Stimulated activated CD4-positive, alpha-beta T cell treated with anti-CD3 and anti-CD28 coated beads, Interleukin-4, amount 100 ng/mL, for 1 hour (primary cell): ENCODE data around the gene BRPF3.
"Not testable (repeated sequence)": the region's sequence is repeated elsewhere in the genome, so short reads cannot be mapped to it uniquely, and the experiment has no call there.

Source experiments
- DNase-seq: peaks from one replicate; pipeline ENCODE4 v3.0.0-alpha.2; 2020

Gene BRPF3

GRCh38 chr6:36200998-36201596, 4.6 kb downstream of the BRPF3 start:
- no peak for DNase-seq

- no peak for DNase-seq
These were observed 5.1 kb downstream of the BRPF3 start for GRCh38 chr6:36201612-36202011.

GRCh38 chr6:36202101-36202500, 5.6 kb downstream of the BRPF3 start:
- DNase-seq, result no peak

GRCh38 chr6:36204068-36204753, 7.7 kb downstream of the BRPF3 start:
- no peak for DNase-seq

- DNase-seq, result no peak
These were observed 10.6 kb downstream of the BRPF3 start for GRCh38 chr6:36207155-36207554.

- no peak for DNase-seq
These were observed 13.1 kb downstream of the BRPF3 start for GRCh38 chr6:36209606-36210005.

GRCh38 chr6:36210182-36210581, 13.6 kb downstream of the BRPF3 start:
- DNase-seq, result no peak

GRCh38 chr6:36210886-36211595, 14.5 kb downstream of the BRPF3 start:
- no peak for DNase-seq

GRCh38 chr6:36216559-36216958, 20.0 kb downstream of the BRPF3 start:
- DNase-seq, result no peak

GRCh38 chr6:36217188-36217587, 20.6 kb downstream of the BRPF3 start:
- DNase-seq, result no peak

GRCh38 chr6:36217946-36218345, 21.4 kb downstream of the BRPF3 start:
- no peak for DNase-seq

- not testable (repeated sequence) for DNase-seq
These were observed 22.0 kb downstream of the BRPF3 start for GRCh38 chr6:36218516-36218915.

GRCh38 chr6:36219081-36219480, 22.5 kb downstream of the BRPF3 start:
- no peak for DNase-seq

GRCh38 chr6:36220226-36220625, 23.7 kb downstream of the BRPF3 start:
- no peak for DNase-seq

GRCh38 chr6:36221674-36222073, 25.1 kb downstream of the BRPF3 start:
- DNase-seq, result no peak

- DNase-seq, result no peak
These were observed 26.4 kb downstream of the BRPF3 start for GRCh38 chr6:36222924-36223323.

- no peak for DNase-seq
These were observed 27.2 kb downstream of the BRPF3 start for GRCh38 chr6:36223706-36224105.

- DNase-seq, result no peak
These were observed 28.4 kb downstream of the BRPF3 start for GRCh38 chr6:36224918-36225461.

- DNase-seq, result no peak
These were observed 30.0 kb downstream of the BRPF3 start for GRCh38 chr6:36226438-36227047.

- no peak for DNase-seq
These were observed 31.1 kb downstream of the BRPF3 start for GRCh38 chr6:36227379-36228228.

- no peak for DNase-seq
These were observed 32.7 kb downstream of the BRPF3 start for GRCh38 chr6:36229223-36229622.

GRCh38 chr6:36230371-36230770, 33.8 kb downstream of the BRPF3 start:
- no peak for DNase-seq

- no peak for DNase-seq
These were observed 35.6 kb downstream of the BRPF3 start for GRCh38 chr6:36232172-36232571.
